Lower leg skin (tissue), 3 donors: Measurements from ENCODE around the gene MCM9.

ENCODE experiments used
- POLR2A ChIP-seq, 2 donors: fragments of 450-650 bp; IDR thresholded peaks; one replicate each; pipeline ENCODE4 v1.6.1; 2016 to 2017; ENCODE audit warnings: antibody characterized with exemption in 2 of 2, mild to moderate bottlenecking in 1 of 2, moderate library complexity in 1 of 2
- TF ChIP-seq, protein P1 (sequence below), 3 donors: fragments of 450-650 bp; IDR thresholded peaks; one replicate each; pipeline ENCODE4 v1.5.1; 2016; ENCODE audit warnings: antibody characterized with exemption in 3 of 3, mild to moderate bottlenecking in 3 of 3, moderate library complexity in 2 of 3

DNA sequence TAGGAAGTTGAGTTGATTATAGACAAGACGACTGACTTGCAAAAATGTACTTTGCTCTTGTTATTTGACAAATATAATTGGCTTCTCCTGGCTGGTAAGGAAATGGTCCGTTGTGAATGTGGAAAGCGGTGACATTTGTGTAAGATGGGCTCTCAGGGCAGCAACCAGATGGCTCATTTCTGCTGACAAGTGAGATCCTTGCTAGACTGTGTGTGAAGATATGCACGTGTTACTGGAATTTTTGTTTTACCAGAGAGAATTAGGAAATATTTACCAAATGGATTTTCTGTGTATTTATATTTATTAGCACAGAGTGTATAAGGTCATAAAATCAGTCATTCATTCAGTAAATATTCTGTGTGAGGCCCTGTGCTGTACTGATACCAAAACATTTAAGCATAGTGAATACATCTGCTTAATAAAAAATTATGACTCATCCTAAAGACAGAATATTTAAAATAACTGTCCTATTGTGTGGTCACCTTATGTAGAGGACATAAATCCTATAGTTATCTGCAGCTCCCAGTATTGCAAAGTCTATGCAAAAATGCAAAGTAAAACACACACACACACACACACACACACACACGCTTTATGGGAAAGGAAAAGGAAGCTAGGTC is 150.9 kb downstream of the MCM9 start:
- TF ChIP-seq POLR2A (IDR thresholded peaks at IDR 0.05) = no peak
- TF ChIP-seq, protein P1, sequence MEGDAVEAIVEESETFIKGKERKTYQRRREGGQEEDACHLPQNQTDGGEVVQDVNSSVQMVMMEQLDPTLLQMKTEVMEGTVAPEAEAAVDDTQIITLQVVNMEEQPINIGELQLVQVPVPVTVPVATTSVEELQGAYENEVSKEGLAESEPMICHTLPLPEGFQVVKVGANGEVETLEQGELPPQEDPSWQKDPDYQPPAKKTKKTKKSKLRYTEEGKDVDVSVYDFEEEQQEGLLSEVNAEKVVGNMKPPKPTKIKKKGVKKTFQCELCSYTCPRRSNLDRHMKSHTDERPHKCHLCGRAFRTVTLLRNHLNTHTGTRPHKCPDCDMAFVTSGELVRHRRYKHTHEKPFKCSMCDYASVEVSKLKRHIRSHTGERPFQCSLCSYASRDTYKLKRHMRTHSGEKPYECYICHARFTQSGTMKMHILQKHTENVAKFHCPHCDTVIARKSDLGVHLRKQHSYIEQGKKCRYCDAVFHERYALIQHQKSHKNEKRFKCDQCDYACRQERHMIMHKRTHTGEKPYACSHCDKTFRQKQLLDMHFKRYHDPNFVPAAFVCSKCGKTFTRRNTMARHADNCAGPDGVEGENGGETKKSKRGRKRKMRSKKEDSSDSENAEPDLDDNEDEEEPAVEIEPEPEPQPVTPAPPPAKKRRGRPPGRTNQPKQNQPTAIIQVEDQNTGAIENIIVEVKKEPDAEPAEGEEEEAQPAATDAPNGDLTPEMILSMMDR (IDR thresholded peaks at IDR 0.05) = no peak
